Right lobe of liver (tissue), 6 donors: ENCODE measurements around the gene RASSF10. TPM values are rescaled to one million over a fixed set of nuclear protein-coding genes. Genes with fewer than 3 reads are reported as not detected.

ENCODE experiments used
- ATAC-seq, 4 donors: fragments of 200-7000 bp; cut with Tn5 transposase; one replicate each; pipeline ENCODE4 v1.9.1; 2020; ENCODE audit warnings: mild to moderate bottlenecking in 4 of 4, moderate library complexity in 4 of 4
- DNase-seq, 3 donors: peaks; one replicate each; pipeline ENCODE4 v3.0.0-alpha.2; 2020
- H3K27ac ChIP-seq, 3 donors: fragments of 200-600 bp; one replicate each; pipeline ENCODE4 v1.8.0; 2022
- H3K27me3 ChIP-seq, 2 donors: fragments of 200-600 bp; one replicate each; pipeline ENCODE4 v1.8.0; 2022
- H3K36me3 ChIP-seq, 4 donors: fragments of 200-600 bp; sonication (generic) in 1 of 4; one replicate each; pipeline versions ENCODE4 v1.5.1 to v1.8.0; 2017 to 2022; ENCODE audit warnings: control low read depth in 1 of 4
- H3K4me1 ChIP-seq, 4 donors: fragments of 200-600 bp; sonication (generic) in 1 of 4; one replicate each; pipeline versions ENCODE4 v1.5.1 to v1.8.0; 2017 to 2022; ENCODE audit warnings: control low read depth in 1 of 4
- H3K4me3 ChIP-seq, 3 donors: fragments of 200-600 bp; one replicate each; pipeline ENCODE4 v1.8.0; 2022
- H3K9me3 ChIP-seq, 4 donors: fragments of 200-600 bp; sonication (generic) in 1 of 4; one replicate each; pipeline versions ENCODE4 v1.5.1 to v1.8.0; 2017 to 2022; ENCODE audit warnings: control low read depth in 1 of 4
- CTCF ChIP-seq, 4 donors: fragments of 200-600 bp in 3 of 4; fragments of 450-650 bp in 1 of 4; IDR thresholded peaks; one replicate each; pipeline versions ENCODE4 v1.5.1 to v1.8.0; 2016 to 2022; ENCODE audit warnings: antibody characterized with exemption in 4 of 4, mild to moderate bottlenecking in 2 of 4
- POLR2A ChIP-seq: fragments of 450-650 bp; IDR thresholded peaks from one replicate; pipeline ENCODE4 v1.6.1; 2017; ENCODE audit warnings: antibody characterized with exemption, mild to moderate bottlenecking
- WGBS: methylation state at CpG from one replicate; pipeline ENCODE4 v1.1.6; 2018; ENCODE audit warnings: low coverage, low lambda C conversion rate; ENCODE audit not compliant: insufficient coverage; ENCODE audit errors: missing lambda C conversion rate; 5-methylcytosine and 5-hydroxymethylcytosine counted together
- intact Hi-C, 2 donors: fragments of 100-400 bp; cut with DNase I; formaldehyde crosslinking; loops; one replicate each; pipeline versions ENCODE4 v1.11.2 to v1.14.1; 2022
- total RNA-seq, 6 experiments: library from RNA; depleted of rRNA in 2 of 6; stranded (reverse); fragments of >200 nt in 2 of 6; fragmentation: NEBNext Ultra II Directional in 3 of 6; extraction: Animal tissue kit (Norgen Biotek cat#: 25700) in 3 of 6; gene quantifications; one replicate each; pipeline versions ENCODE4 v1.1.0 to v1.2.4, GENCODE V29; 2016 to 2023
- donor health status: DM: no; HTN: yes; CAD: no.
- donor health status: DM: no; HTN: no; CAD: no.
- donor health status: DM: no; HTN: no; CAD: no.
- donor health status: DM: no; HTN: yes; CAD: no.
- donor health status: DM: no; HTN: yes; CAD: no.

RASSF10 gene
- total RNA-seq, 6 experiments from 2014 or later, result 0.11 to 0.49 TPM; not detected in 4

GRCh38 chr11:13029872-13030271, 20.8 kb downstream of the RASSF10 start:
- Histone ChIP-seq H3K4me1 (no peaks in the 10 kb centered on the region), H3K36me3 (no peaks in the 10 kb centered on the region), H3K9me3 (no peaks in the 10 kb centered on the region), H3K4me3 (no peak overlapping the region), H3K27ac (no peak overlapping the region), H3K27me3 (no peaks in the 10 kb centered on the region)
- intact Hi-C loops, result no loop called here
- WGBS, result 63% methylated on average over 3 of the region's 3 CpGs
- TF ChIP-seq CTCF (IDR thresholded peaks at IDR 0.05) (no peak), POLR2A (no peak)
- DNase-seq (no peak), ATAC-seq (no peak)

DNA sequence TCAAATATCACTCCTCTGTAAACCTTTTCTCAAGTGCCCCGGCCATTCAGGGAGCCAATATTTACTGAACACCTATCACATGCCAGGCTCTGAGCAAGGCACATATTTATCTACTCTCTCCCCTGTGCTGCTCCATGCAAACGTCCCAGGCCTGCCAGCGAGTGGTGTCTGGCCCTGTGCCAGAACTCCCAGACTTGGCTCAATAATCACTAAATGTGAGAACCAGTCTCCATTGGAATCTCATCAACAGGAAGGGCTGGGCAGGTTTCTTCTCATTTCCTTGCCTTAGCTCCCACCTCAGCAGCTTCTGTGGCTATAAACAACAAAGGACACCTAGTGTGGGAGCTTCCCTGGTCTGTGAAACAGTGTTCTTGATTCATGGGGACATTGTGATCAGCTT, 21.7 kb downstream of the RASSF10 start:
- intact Hi-C loops, result no loop called here
- ATAC-seq, result peak in 3 of 4 donors; percentile 40 to 58 (median 51)
- Histone ChIP-seq H3K27me3 (no peaks in the 10 kb centered on the region), H3K4me3 (no peak overlapping the region), H3K27ac (no peak overlapping the region), H3K9me3 (no peaks in the 10 kb centered on the region), H3K4me1 (no peaks in the 10 kb centered on the region), H3K36me3 (no peaks in the 10 kb centered on the region)
- DNase-seq, result peak in 1 of 3 donors; percentile 49
- 15% methylated on average over 3 of the region's 3 CpGs for WGBS
- TF ChIP-seq CTCF (IDR thresholded peaks at IDR 0.05), result no peak
- TF ChIP-seq POLR2A, result no peak

GRCh38 chr11:13031349-13031748, 22.2 kb downstream of the RASSF10 start:
- H3K36me3 ChIP-seq, result no peaks in the 10 kb centered on the region
- DNase-seq (no peak), ATAC-seq (no peak)
- H3K9me3 ChIP-seq, result no peaks in the 10 kb centered on the region
- TF ChIP-seq CTCF (IDR thresholded peaks at IDR 0.05) (no peak), POLR2A (no peak)
- no peaks in the 10 kb centered on the region for H3K4me1 ChIP-seq
- no peak overlapping the region for H3K27ac ChIP-seq
- no peaks in the 10 kb centered on the region for H3K27me3 ChIP-seq
- intact Hi-C loops, result no loop called here
- H3K4me3 ChIP-seq, result no peak overlapping the region

GRCh38 chr11:13033760-13034533, 24.8 kb downstream of the RASSF10 start:
- intact Hi-C loops, result no loop called here
- H3K27me3 ChIP-seq, result no peaks in the 10 kb centered on the region
- no peaks in the 10 kb centered on the region for H3K36me3 ChIP-seq
- H3K4me3 ChIP-seq, result no peak overlapping the region
- DNase-seq (no peak), ATAC-seq (no peak)
- no peaks in the 10 kb centered on the region for H3K9me3 ChIP-seq
- no peaks in the 10 kb centered on the region for H3K4me1 ChIP-seq
- 68% methylated on average over 3 of the region's 4 CpGs for WGBS
- H3K27ac ChIP-seq, result no peak overlapping the region
- no peak for TF ChIP-seq POLR2A
- TF ChIP-seq CTCF (IDR thresholded peaks at IDR 0.05), result no peak
